Esophagus (tissue), 2 donors: ENCODE data around the gene DUSP3. TPM values are rescaled to one million over a fixed set of nuclear protein-coding genes. Genes with fewer than 3 reads are reported as not detected.

ENCODE experiments used
- H3K27ac ChIP-seq, 2 donors: one replicate each; pipeline ENCODE4 v1.5.1; 2013; ENCODE audit warnings: low read depth in 2 of 2, mild to moderate bottlenecking in 2 of 2, inconsistent platforms in 1 of 2, low read length in 1 of 2, moderate library complexity in 1 of 2
- H3K27me3 ChIP-seq, 2 donors: one replicate each; pipeline ENCODE4 v1.6.1; 2013; ENCODE audit warnings: low read length in 2 of 2, control low read depth in 1 of 2, mild to moderate bottlenecking in 1 of 2; ENCODE audit not compliant: insufficient read depth in 2 of 2, control insufficient read depth in 1 of 2
- H3K36me3 ChIP-seq, 2 donors: one replicate each; pipeline ENCODE4 v1.6.1; 2013; ENCODE audit warnings: low read length in 1 of 2; ENCODE audit not compliant: control insufficient read depth in 2 of 2, insufficient read depth in 2 of 2
- H3K4me1 ChIP-seq, 2 donors: one replicate each; pipeline ENCODE4 v1.6.1; 2013; ENCODE audit warnings: low read length in 1 of 2; ENCODE audit not compliant: control insufficient read depth in 2 of 2, insufficient read depth in 2 of 2
- H3K4me3 ChIP-seq, 2 donors: one replicate each; pipeline ENCODE4 v1.5.1; 2013; ENCODE audit warnings: low read length in 2 of 2, mild to moderate bottlenecking in 2 of 2, low read depth in 1 of 2, moderate library complexity in 1 of 2
- H3K9me3 ChIP-seq, 2 donors: one replicate each; pipeline ENCODE4 v1.6.1; 2013; ENCODE audit warnings: mild to moderate bottlenecking in 2 of 2, low read depth in 1 of 2, low read length in 1 of 2, moderate library complexity in 1 of 2; ENCODE audit not compliant: control insufficient read depth in 2 of 2, insufficient read depth in 1 of 2
- WGBS, 2 donors: extraction: QIAGEN DNeasy Blood & Tissue Kit; methylation state at CpG; one replicate each; pipeline ENCODE4 v1.1.7; 2013; 5-methylcytosine and 5-hydroxymethylcytosine counted together
- polyA plus RNA-seq, 2 donors: library from polyadenylated mRNA; stranded (reverse); fragments of 200-250 nt; gene quantifications; one replicate each; pipeline ENCODE4 v1.2.3, GENCODE V29; 2013
- donor health status: healthy with polysubstance abuse.
- donor health status: Bipolar disorder and iron deficiency.

DUSP3 gene
- polyA plus RNA-seq, 2 donors = 29.4 to 56.8 TPM

GRCh38 chr17:43766413-43767052 lies 12.2 kb downstream of the DUSP3 start:
- no peak overlapping the region for H3K27ac ChIP-seq
- no peaks in the 10 kb centered on the region for H3K9me3 ChIP-seq
- no peak overlapping the region for H3K4me3 ChIP-seq
- H3K36me3 ChIP-seq = peaks cover 0 to 24% of the 10 kb centered on the region in 2 donors
- WGBS, 2 donors = 61 to 62% methylated on average over 7 of the region's 7 CpGs
- no peaks in the 10 kb centered on the region for H3K27me3 ChIP-seq
- H3K4me1 ChIP-seq = peaks cover 0 to 7% of the 10 kb centered on the region in 2 donors

- 4 to 13% methylated on average over 10 of the region's 10 CpGs for WGBS, 2 donors
- H3K4me3 ChIP-seq = no peak overlapping the region
Measured at GRCh38 chr17:43760254-43760852, 18.4 kb downstream of the DUSP3 start.

GRCh38 chr17:43759836-43760235 lies 18.9 kb downstream of the DUSP3 start:
- Histone ChIP-seq H3K4me3 (no peak overlapping the region), H3K27me3 (peaks cover 3 to 5% of the 10 kb centered on the region in 2 donors), H3K36me3 (no peaks in the 10 kb centered on the region), H3K4me1 (peaks cover 2 to 9% of the 10 kb centered on the region in 2 donors), H3K27ac (no peak overlapping the region), H3K9me3 (no peaks in the 10 kb centered on the region)
- WGBS, 2 donors = 33 to 45% methylated on average over 7 of the region's 7 CpGs

More at GRCh38 chr17:43760254-43760852, 18.4 kb downstream of the DUSP3 start:
- Histone ChIP-seq H3K27me3 (peaks cover 3 to 5% of the 10 kb centered on the region in 2 donors), H3K4me1 (peaks cover 0 to 6% of the 10 kb centered on the region in 2 donors), H3K27ac (no peak overlapping the region), H3K9me3 (no peaks in the 10 kb centered on the region), H3K36me3 (no peaks in the 10 kb centered on the region)

GRCh38 chr17:43758497-43759174 lies 20.1 kb downstream of the DUSP3 start, which contains the start of gene SOST:
Gene SOST (minus strand): TSS chr17:43758791. CDS start chr17:43758741, 50 bp downstream.
- 65 to 73% methylated on average over 24 of the region's 24 CpGs for WGBS, 2 donors
- no peaks in the 10 kb centered on the region for H3K36me3 ChIP-seq
- H3K27ac ChIP-seq = no peak within 1 kb of the TSS
- H3K4me1 ChIP-seq = peaks cover 2 to 9% of the 10 kb centered on the region in 2 donors
- no peak within 1 kb of the TSS for H3K4me3 ChIP-seq
- peaks cover 3 to 5% of the 10 kb centered on the region in 2 donors for H3K27me3 ChIP-seq
- no peaks in the 10 kb centered on the region for H3K9me3 ChIP-seq

GRCh38 chr17:43758086-43758485 lies 20.7 kb downstream of the DUSP3 start:
- 63 to 70% methylated on average over 6 of the region's 6 CpGs for WGBS, 2 donors
- H3K4me3 ChIP-seq = no peak overlapping the region
- H3K4me1 ChIP-seq = peaks cover 2 to 9% of the 10 kb centered on the region in 2 donors
- H3K9me3 ChIP-seq = no peaks in the 10 kb centered on the region
- H3K27ac ChIP-seq = no peak overlapping the region
- H3K36me3 ChIP-seq = no peaks in the 10 kb centered on the region
- H3K27me3 ChIP-seq = peaks cover 3 to 5% of the 10 kb centered on the region in 2 donors

GRCh38 chr17:43757171-43757660 lies 21.6 kb downstream of the DUSP3 start:
- H3K27ac ChIP-seq = no peak overlapping the region
- H3K27me3 ChIP-seq = peaks cover 3 to 5% of the 10 kb centered on the region in 2 donors
- H3K4me1 ChIP-seq = peaks cover 2 to 9% of the 10 kb centered on the region in 2 donors
- H3K9me3 ChIP-seq = no peaks in the 10 kb centered on the region
- H3K4me3 ChIP-seq = no peak overlapping the region
- 87 to 88% methylated on average over 8 of the region's 8 CpGs for WGBS, 2 donors
- H3K36me3 ChIP-seq = no peaks in the 10 kb centered on the region

- Histone ChIP-seq H3K27me3 (peaks cover 3 to 5% of the 10 kb centered on the region in 2 donors), H3K36me3 (no peaks in the 10 kb centered on the region), H3K27ac (no peak overlapping the region), H3K9me3 (no peaks in the 10 kb centered on the region), H3K4me1 (peaks cover 2 to 9% of the 10 kb centered on the region in 2 donors), H3K4me3 (no peak overlapping the region)
- 87 to 93% methylated on average over 6 of the region's 6 CpGs for WGBS, 2 donors
Measured at GRCh38 chr17:43756201-43756600, 22.6 kb downstream of the DUSP3 start.

- WGBS, 2 donors = 5 to 9% methylated on average over 59 to 60 of the region's 60 CpGs
- Histone ChIP-seq H3K36me3 (no peaks in the 10 kb centered on the region), H3K4me3 (no peak overlapping the region), H3K27ac (no peak overlapping the region), H3K4me1 (peaks cover 2 to 9% of the 10 kb centered on the region in 2 donors), H3K27me3 (peaks cover 3 to 5% of the 10 kb centered on the region in 2 donors), H3K9me3 (no peaks in the 10 kb centered on the region)
Measured at GRCh38 chr17:43755389-43755875, 23.3 kb downstream of the DUSP3 start.

- no peak overlapping the region for H3K27ac ChIP-seq
- no peaks in the 10 kb centered on the region for H3K9me3 ChIP-seq
- peaks cover 2 to 11% of the 10 kb centered on the region in 2 donors for H3K4me1 ChIP-seq
- H3K36me3 ChIP-seq = no peaks in the 10 kb centered on the region
- WGBS, 2 donors = 33 to 36% methylated on average over 21 of the region's 21 CpGs
- H3K4me3 ChIP-seq = no peak overlapping the region
- peaks cover 3 to 5% of the 10 kb centered on the region in 2 donors for H3K27me3 ChIP-seq
Measured at GRCh38 chr17:43754947-43755346, 23.8 kb downstream of the DUSP3 start.
